Lung (tissue), 12 donors: ENCODE data around the gene ZNF469. TPM values are rescaled to one million over a fixed set of nuclear protein-coding genes. Genes with fewer than 3 reads are reported as not detected.

ENCODE experiments used
- ATAC-seq: fragments of 200-7000 bp; cut with Tn5 transposase; one replicate; pipeline ENCODE4 v1.9.1; 2020; ENCODE audit warnings: moderate number of reproducible peaks; ENCODE audit not compliant: insufficient read depth, low FRiP score
- DNase-seq, 3 donors: peaks; one replicate each; pipeline ENCODE4 v3.0.0-alpha.2; 2013 to 2017
- H3K27ac ChIP-seq, 2 donors: one replicate each; pipeline ENCODE4 v1.5.1; 2013; ENCODE audit warnings: mild to moderate bottlenecking in 2 of 2, moderate library complexity in 2 of 2, control low read depth in 1 of 2, inconsistent platforms in 1 of 2, low read depth in 1 of 2, low read length in 1 of 2
- H3K27me3 ChIP-seq, 3 donors: one replicate each; pipeline ENCODE4 v1.5.1; 2013; ENCODE audit warnings: low read length in 2 of 3; ENCODE audit not compliant: control insufficient read depth in 3 of 3, insufficient read depth in 3 of 3
- H3K36me3 ChIP-seq, 4 donors: one replicate each; pipeline ENCODE4 v1.5.1; 2013; ENCODE audit warnings: low read length in 4 of 4, mild to moderate bottlenecking in 1 of 4, moderate library complexity in 1 of 4; ENCODE audit not compliant: control insufficient read depth in 4 of 4, insufficient read depth in 4 of 4
- H3K4me1 ChIP-seq, 5 donors: one replicate each; pipeline ENCODE4 v1.5.1; 2013; ENCODE audit warnings: low read length in 5 of 5, mild to moderate bottlenecking in 2 of 5, moderate library complexity in 1 of 5; ENCODE audit not compliant: control insufficient read depth in 5 of 5, insufficient read depth in 5 of 5
- H3K4me3 ChIP-seq: one replicate; pipeline ENCODE4 v1.5.1; 2013; ENCODE audit warnings: mild to moderate bottlenecking, control low read depth, moderate library complexity
- H3K9ac ChIP-seq, 2 donors: one replicate each; pipeline ENCODE4 v1.5.1; 2013; ENCODE audit warnings: low read length in 2 of 2, control low read depth in 1 of 2; ENCODE audit not compliant: insufficient read depth in 1 of 2
- H3K9me3 ChIP-seq, 4 donors: one replicate each; pipeline ENCODE4 v1.5.1; 2013; ENCODE audit warnings: low read length in 3 of 4, mild to moderate bottlenecking in 1 of 4, moderate library complexity in 1 of 4; ENCODE audit not compliant: control insufficient read depth in 4 of 4, insufficient read depth in 3 of 4
- CTCF ChIP-seq: IDR thresholded peaks from 2 replicates; pipeline ENCODE4 v1.5.1; 2012; ENCODE audit warnings: mild to moderate bottlenecking; ENCODE audit errors: control extremely low read depth, extremely low read depth
- WGBS, 2 donors: extraction: QIAGEN DNeasy Blood & Tissue Kit; methylation state at CpG; one replicate each; pipeline ENCODE4 v1.1.7; 2013; 5-methylcytosine and 5-hydroxymethylcytosine counted together
- polyA plus RNA-seq, 2 donors: library from polyadenylated mRNA; stranded (reverse); fragments of 200-250 nt; gene quantifications; one replicate each; pipeline ENCODE4 v1.2.1, GENCODE V29; 2013
- total RNA-seq, 2 donors: library from RNA; depleted of rRNA in 1 of 2; stranded (reverse); fragments of >200 nt in 1 of 2; gene quantifications; one replicate each; pipeline ENCODE4 v1.2.1, GENCODE V29; 2014 to 2021
- donor health status: control.
- donor health status: control.
- donor health status: Bipolar disorder and iron deficiency.
- donor health status: healthy.
- donor health status: DM: yes; HTN: yes; CAD: no.

Gene ZNF469
- total and polyA plus RNA-seq, 4 donors, result 0.67 to 3.0 (median 1.5) TPM

- peak overlapping the region; percentile 33 for H3K4me3 ChIP-seq
- H3K4me1 ChIP-seq, result peaks cover 0 to 7% (median 0%) of the 10 kb centered on the region in 5 donors
- no peaks in the 10 kb centered on the region for H3K36me3 ChIP-seq
- ATAC-seq (no peak), DNase-seq (peak; percentile 34 to 46 (median 46))
- H3K27ac ChIP-seq, result no peak overlapping the region
- TF ChIP-seq CTCF, result no peak
- peaks cover 0 to 3% (median 2%) of the 10 kb centered on the region in 3 donors for H3K27me3 ChIP-seq
- 16 to 18% methylated on average over 60 to 80 of the region's 80 CpGs for WGBS, 2 donors
- H3K9me3 ChIP-seq, result no peaks in the 10 kb centered on the region
- H3K9ac ChIP-seq, result no peak overlapping the region
Measured at GRCh38 chr16:88430524-88431446, 48.0 kb downstream of the ZNF469 start.

- H3K27me3 ChIP-seq, result peaks cover 0 to 3% (median 2%) of the 10 kb centered on the region in 3 donors
- WGBS, 2 donors, result 91 to 92% methylated on average over 22 of the region's 22 CpGs
Measured at GRCh38 chr16:88431651-88432050, 48.9 kb downstream of the ZNF469 start.

DNA sequence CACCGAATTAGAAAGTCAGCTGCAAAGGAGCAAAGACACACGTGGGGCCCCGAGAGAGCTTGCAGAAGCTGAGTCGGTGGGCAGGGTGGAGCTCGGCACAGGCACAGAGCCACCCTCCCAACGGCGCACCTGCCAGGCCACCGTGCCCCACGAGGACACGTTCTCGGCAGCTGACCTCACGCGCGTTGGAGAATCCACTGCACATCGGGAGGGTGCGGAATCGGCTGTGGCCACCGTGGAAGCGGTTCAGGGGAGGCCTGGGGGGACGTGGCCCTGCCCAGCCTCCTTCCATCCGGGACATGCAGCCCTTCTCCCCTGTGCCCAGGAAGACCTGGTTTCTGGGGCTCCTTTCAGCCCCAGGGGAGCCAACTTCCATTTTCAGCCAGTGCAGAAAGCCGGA is 49.4 kb downstream of the ZNF469 start:
- peaks cover 0 to 3% (median 2%) of the 10 kb centered on the region in 3 donors for H3K27me3 ChIP-seq

More at GRCh38 chr16:88431651-88432050, 48.9 kb downstream of the ZNF469 start:
- no peaks in the 10 kb centered on the region for H3K9me3 ChIP-seq
- no peak overlapping the region for H3K4me3 ChIP-seq
- no peak overlapping the region for H3K9ac ChIP-seq
- DNase-seq, result no peak
- ATAC-seq, result no peak
- peaks cover 0 to 7% (median 0%) of the 10 kb centered on the region in 5 donors for H3K4me1 ChIP-seq
- no peak overlapping the region for H3K27ac ChIP-seq
- no peak for TF ChIP-seq CTCF
- no peaks in the 10 kb centered on the region for H3K36me3 ChIP-seq

More for the DNA sequence above, 49.4 kb downstream of the ZNF469 start:
- Histone ChIP-seq H3K4me1 (peaks cover 0 to 7% (median 0%) of the 10 kb centered on the region in 5 donors), H3K9ac (no peak overlapping the region), H3K4me3 (no peak overlapping the region), H3K9me3 (no peaks in the 10 kb centered on the region), H3K27ac (no peak overlapping the region), H3K36me3 (no peaks in the 10 kb centered on the region)
- TF ChIP-seq CTCF, result no peak
- no peak for DNase-seq
- WGBS, 2 donors, result 93% methylated on average over 22 of the region's 22 CpGs
- ATAC-seq, result no peak

Other genes starting within 250 kb of the ZNF469 start
- 1 to 10 TPM in 1 of 2 donors, under 1 TPM in 1; 0.57 to 9.0 TPM for gene ZFPM1, start 70.3 kb downstream of the ZNF469 start, total RNA-seq
- 1 to 10 TPM; 2.1 to 3.6 TPM for gene ZFPM1, start 70.3 kb downstream of the ZNF469 start, polyA plus RNA-seq
- 10 to 100 TPM; 21.2 to 44.0 TPM for gene ZC3H18, start 187.4 kb downstream of the ZNF469 start, total RNA-seq
- 10 to 100 TPM; 25.3 to 31.9 TPM for gene ZC3H18, start 187.4 kb downstream of the ZNF469 start, polyA plus RNA-seq